ENCODE results near the gene NCAM1.
"Not testable (repeated sequence)": the region's sequence is repeated elsewhere in the genome, so short reads cannot be mapped to it uniquely, and the experiment has no call there.

Gene NCAM1

GRCh38 chr11:112961146-112961668 lies at the start of gene NCAM1:
Gene NCAM1, plus strand, starts transcription at chr11:112961420.
- DNase-seq: peak; percentile 90

- no peak for DNase-seq
Observed at GRCh38 chr11:112922606-112923005, 38.6 kb upstream of the NCAM1 start.

GRCh38 chr11:112924836-112925235 lies 36.4 kb upstream of the NCAM1 start:
- not testable (repeated sequence) for DNase-seq

- no peak for DNase-seq
Observed at GRCh38 chr11:112925516-112926310, 35.5 kb upstream of the NCAM1 start.

GRCh38 chr11:112928136-112928535 lies 33.1 kb upstream of the NCAM1 start:
- no peak for DNase-seq

- DNase-seq: no peak
Observed at GRCh38 chr11:112929432-112929831, 31.8 kb upstream of the NCAM1 start.

- DNase-seq: no peak
Observed at GRCh38 chr11:112931703-112932102, 29.5 kb upstream of the NCAM1 start.

- DNase-seq: no peak
Observed at GRCh38 chr11:112932593-112932992, 28.6 kb upstream of the NCAM1 start.

- no peak for DNase-seq
Observed at GRCh38 chr11:112933970-112934369, 27.2 kb upstream of the NCAM1 start.

GRCh38 chr11:112941104-112941503 lies 20.1 kb upstream of the NCAM1 start:
- DNase-seq: no peak

GRCh38 chr11:112942966-112943643 lies 18.1 kb upstream of the NCAM1 start:
- no peak for DNase-seq

GRCh38 chr11:112946866-112947265 lies 14.4 kb upstream of the NCAM1 start:
- no peak for DNase-seq

- DNase-seq: no peak
Observed at GRCh38 chr11:112949781-112950575, 11.2 kb upstream of the NCAM1 start.

- no peak for DNase-seq
Observed at GRCh38 chr11:112958670-112959069, 2.5 kb upstream of the NCAM1 start.

GRCh38 chr11:112961751-112962578 lies 745 bp downstream of the NCAM1 start:
- DNase-seq: no peak

GRCh38 chr11:112962579-112963367 lies 1.6 kb downstream of the NCAM1 start:
- peak; percentile 71 for DNase-seq

GRCh38 chr11:112963368-112963955 lies 2.2 kb downstream of the NCAM1 start:
- no peak for DNase-seq

GRCh38 chr11:112965656-112966055 lies 4.4 kb downstream of the NCAM1 start:
- no peak for DNase-seq

GRCh38 chr11:112966561-112966960 lies 5.3 kb downstream of the NCAM1 start:
- no peak for DNase-seq

- no peak for DNase-seq
Observed at GRCh38 chr11:112967082-112967481, 5.9 kb downstream of the NCAM1 start.

Data from SHP77 treated with DMSO at 0.1 percent for 48 hours (cell line).